Prostate gland (tissue), 1 donor: ENCODE data around the gene TMEM235.

Source experiments
- POLR2A ChIP-seq: fragments of 450-650 bp; IDR thresholded peaks from one replicate; pipeline ENCODE4 v1.6.1; 2016; ENCODE audit warnings: antibody characterized with exemption, mild to moderate bottlenecking
- POLR2AphosphoS5 ChIP-seq: sonication (generic); formaldehyde crosslinking; IDR thresholded peaks from one replicate; pipeline ENCODE4 v1.6.1; 2017; ENCODE audit warnings: antibody characterized with exemption

- TF ChIP-seq POLR2A: no peak
- no peak for TF ChIP-seq POLR2AphosphoS5
Observed at GRCh38 chr17:78239489-78239931, 8.1 kb downstream of the TMEM235 start.
